Stimulated activated CD4-positive, alpha-beta T cell treated with anti-CD3 and anti-CD28 coated beads, Interleukin-12 subunit alpha, Interleukin-12 subunit beta, amount 100 ng/mL, for 4 hours (primary cell): ENCODE data around the gene C9orf50.
"Not testable (repeated sequence)": the region's sequence is repeated elsewhere in the genome, so short reads cannot be mapped to it uniquely, and the experiment has no call there.

ENCODE experiments used
- DNase-seq: peaks from one replicate; pipeline ENCODE4 v3.0.0-alpha.2; 2020

C9orf50 gene

GRCh38 chr9:129647635-129648034, 26.7 kb upstream of the C9orf50 start:
- DNase-seq = no peak

- no peak for DNase-seq
Measured at GRCh38 chr9:129646654-129647053, 25.8 kb upstream of the C9orf50 start.

GRCh38 chr9:129646252-129646651, 25.4 kb upstream of the C9orf50 start:
- no peak for DNase-seq

- no peak for DNase-seq
Measured at GRCh38 chr9:129644902-129645301, 24.0 kb upstream of the C9orf50 start.

GRCh38 chr9:129644365-129644764, 23.5 kb upstream of the C9orf50 start:
- DNase-seq = no peak

- no peak for DNase-seq
Measured at GRCh38 chr9:129643706-129644105, 22.8 kb upstream of the C9orf50 start.

DNA sequence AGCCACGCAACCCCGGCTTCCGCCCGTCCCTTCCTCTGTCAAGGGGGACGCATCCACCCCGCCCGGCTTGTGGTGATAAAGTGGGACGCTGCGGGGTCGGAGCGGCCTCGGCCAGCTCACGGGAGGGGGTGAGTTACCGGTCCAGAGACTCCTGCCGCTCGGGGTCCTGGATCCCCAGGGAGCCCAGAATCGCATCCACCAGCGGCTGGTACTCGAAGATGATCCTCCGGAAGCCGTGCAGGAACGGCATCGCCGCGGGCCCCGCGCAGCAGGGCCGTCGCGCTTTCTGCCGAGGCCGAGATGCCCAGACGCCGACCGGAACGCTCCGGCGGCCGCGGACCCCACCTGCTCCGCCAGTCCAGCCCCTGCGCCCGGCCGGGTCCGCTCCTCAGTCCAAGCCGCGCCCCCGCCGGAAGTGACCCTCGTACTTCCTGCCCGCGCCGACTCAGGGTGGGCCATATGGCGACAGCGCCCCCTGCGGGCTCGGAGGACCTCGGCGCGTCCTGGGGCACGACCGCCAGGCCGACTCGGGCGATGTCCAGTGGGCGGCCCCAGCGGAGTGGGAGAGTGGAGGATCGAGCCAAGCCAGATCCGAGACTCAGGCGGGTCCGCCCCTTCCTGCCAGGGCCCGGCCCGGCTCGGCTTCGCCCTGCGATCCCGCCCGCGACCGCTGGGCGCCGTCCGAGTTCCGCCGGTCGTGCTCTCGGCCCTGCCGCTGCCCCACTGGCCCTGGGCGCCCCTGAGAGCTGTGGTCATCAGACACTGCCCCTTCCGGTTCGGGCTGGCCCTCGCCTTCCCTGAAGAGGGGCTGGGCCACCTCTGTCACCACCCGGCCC, 21.1 kb upstream of the C9orf50 start, which contains the start of gene ASB6:
ASB6 (minus strand) TSS at position 402 of the 836 bp plus-strand sequence; CDS start at position 250, 152 bp downstream.
- DNase-seq = peak; percentile 98

DNA sequence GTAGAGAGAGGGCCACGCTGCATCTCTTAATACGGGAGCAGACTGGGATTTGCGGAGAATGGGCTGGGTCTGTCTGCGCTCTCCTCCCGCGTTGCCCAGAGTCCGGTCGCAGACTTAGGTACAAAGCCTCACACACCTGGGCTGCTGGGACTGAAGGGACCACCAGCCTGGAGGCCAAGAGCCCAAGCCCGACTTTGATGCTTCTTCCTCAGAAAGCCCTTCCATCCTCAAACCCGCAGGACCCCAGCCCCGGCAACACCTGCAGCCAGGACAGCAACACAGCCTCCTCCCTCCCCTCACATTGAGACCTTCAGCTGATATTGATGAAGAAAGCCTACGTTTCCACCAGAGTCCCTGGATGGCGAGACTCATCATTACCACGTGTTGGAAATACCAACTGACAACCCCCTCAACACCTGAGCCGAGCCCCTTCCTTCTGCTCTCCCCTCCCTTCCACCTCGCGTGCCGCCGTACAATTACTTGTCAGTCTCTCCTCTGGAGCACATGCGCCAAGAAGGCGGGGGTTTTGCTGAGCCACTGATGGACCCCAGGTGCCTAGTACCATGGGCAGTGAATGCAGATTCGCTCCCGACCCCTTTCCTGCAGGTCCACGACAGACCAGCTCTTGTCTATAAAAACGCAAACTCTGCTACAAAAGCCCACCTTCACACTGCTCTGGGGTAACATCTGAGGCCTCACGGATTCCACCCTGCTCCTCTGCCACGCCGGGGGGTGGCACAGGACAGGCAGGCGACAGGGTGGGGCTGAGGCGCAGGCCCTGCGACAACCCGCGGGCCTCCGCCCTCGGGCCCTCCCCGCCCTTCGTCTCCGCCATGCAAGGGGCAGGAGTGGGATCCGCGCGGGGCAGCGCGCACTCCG, 20.2 kb upstream of the C9orf50 start:
- no peak for DNase-seq

- DNase-seq = no peak
Measured at GRCh38 chr9:129640086-129640870, 19.4 kb upstream of the C9orf50 start.

GRCh38 chr9:129639756-129640085, 18.8 kb upstream of the C9orf50 start:
- no peak for DNase-seq

GRCh38 chr9:129639034-129639630, 18.2 kb upstream of the C9orf50 start:
- DNase-seq = no peak

GRCh38 chr9:129637673-129638439, 17.0 kb upstream of the C9orf50 start:
- no peak for DNase-seq

DNA sequence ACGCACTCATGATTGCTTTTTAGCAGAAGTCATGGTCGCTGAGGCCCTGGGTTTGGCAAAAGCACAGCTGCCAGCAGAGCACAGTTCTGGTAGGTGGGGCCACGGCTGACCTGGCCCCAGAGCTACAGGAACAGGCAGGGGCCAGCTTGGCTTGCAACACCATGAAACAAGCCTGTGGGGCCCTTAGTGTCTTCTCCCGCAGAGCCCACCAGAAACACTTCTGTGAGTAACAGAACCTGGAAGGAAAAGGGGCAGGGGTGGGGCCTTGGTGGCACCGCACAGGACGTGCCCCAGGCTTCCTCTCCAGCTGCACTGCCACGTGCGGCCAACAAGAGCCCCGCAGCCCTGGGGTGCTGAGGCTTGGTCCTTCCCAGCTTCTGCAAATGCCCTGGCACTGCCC, 16.2 kb upstream of the C9orf50 start:
- no peak for DNase-seq

DNA sequence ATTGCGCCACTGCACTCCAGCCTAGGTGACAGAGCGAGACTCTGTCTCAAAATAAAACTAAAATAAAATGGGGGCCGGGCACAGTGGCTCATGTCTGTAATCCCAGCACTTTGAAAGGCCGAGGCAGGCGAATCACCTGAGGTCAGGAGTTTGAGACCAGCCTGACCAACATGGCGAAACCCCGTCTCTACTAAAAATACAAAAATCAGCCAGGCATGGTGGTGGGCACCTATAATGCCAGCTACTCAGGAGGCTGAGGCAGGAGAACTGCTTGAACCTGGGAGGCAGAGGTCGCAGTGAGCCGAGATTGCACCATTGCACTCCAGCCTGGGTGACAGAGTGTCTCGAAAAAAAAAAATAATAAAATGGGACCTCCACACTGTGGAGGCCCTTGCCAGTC, 15.4 kb upstream of the C9orf50 start:
- DNase-seq = not testable (repeated sequence)

GRCh38 chr9:129635099-129636065, 14.5 kb upstream of the C9orf50 start:
- DNase-seq = no peak

DNA sequence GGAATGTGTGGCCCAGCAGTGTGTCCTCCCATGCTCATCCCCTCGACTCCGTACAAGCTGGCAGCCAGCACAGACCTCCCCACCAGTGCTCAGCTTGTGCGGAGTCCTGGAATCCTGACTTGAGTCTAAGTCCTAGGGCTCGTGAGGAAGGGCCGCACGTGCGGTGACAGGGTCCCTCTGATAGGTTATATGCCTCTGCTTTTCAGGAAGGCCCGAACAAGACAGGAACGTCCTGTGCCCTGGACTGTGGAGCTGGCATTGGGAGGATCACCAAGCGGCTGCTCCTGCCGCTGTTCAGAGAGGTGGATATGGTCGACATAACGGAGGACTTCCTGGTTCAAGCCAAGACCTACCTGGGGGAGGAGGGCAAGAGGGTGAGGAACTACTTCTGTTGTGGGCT, 12.9 kb upstream of the C9orf50 start:
- no peak for DNase-seq

GRCh38 chr9:129633207-129633606, 12.3 kb upstream of the C9orf50 start:
- DNase-seq = no peak

DNA sequence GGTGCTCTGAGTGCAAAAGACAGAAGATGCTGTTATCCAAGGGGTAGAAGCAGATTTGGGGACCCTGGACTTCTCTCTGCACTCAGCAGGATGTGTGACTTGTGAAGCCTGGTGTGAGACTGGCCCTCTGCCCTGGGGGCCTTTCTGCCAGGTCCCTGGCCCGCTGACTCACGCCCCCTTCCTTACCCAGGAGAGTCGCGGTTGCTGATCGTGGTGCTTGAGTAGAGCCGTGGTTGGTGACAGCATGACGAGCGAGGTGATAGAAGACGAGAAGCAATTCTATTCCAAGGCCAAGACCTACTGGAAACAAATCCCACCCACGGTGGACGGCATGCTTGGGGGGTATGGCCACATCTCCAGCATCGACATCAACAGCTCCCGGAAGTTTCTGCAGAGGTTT, 11.6 kb upstream of the C9orf50 start:
- DNase-seq = no peak

DNA sequence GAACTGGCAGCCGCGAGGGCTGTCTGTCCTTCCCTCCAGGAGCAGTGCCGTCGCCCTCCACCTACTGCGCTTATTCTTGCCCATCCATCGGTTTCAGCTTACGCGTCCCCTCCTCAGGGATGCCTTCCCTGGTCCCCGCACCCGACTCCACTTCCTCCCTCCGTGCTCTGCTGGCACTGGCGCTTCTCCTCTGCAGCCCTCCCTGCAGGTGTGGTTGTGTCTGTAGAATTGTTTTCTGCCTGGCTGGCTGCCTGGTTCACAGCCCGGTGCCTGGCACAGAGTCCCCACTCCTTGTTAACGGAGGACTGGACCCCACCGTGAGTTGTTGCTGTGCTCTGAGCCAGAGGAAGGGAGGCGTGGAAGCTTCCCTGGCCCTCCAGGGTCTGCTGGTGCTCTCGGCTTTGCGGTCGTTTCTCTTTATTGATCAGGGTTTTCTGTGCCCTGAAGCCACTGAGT, 10.8 kb upstream of the C9orf50 start:
- DNase-seq = no peak

GRCh38 chr9:129630967-129631673, 10.2 kb upstream of the C9orf50 start:
- DNase-seq = no peak
